ENCODE data around the gene SLC25A38.

Gene SLC25A38

GRCh38 chr3:39381432-39381831 is 1.7 kb upstream of the SLC25A38 start:
- H3K4me2 ChIP-seq (ENCODE audit: low read depth, low read length) = no peak overlapping the region
- no peak for DNase-seq
- H3K9ac ChIP-seq (ENCODE audit: low read length) = no peak overlapping the region
- no peak overlapping the region for H2AFZ ChIP-seq (ENCODE audit: low read length)
- H3K9me3 ChIP-seq (replicated peaks; ENCODE audit: insufficient read depth, low read length) = no peaks in the 10 kb centered on the region
- no peaks in the 10 kb centered on the region for H3K36me3 ChIP-seq (replicated peaks; ENCODE audit: insufficient read depth, low read length)
- peaks cover 13% of the 10 kb centered on the region; the same call in 1 of the 2 replicates for H3F3A ChIP-seq (ENCODE audit: insufficient read depth, low read length)
- no peaks in the 10 kb centered on the region for H3K27me3 ChIP-seq (replicated peaks; ENCODE audit: insufficient read depth, low read length)
- H3K4me1 ChIP-seq (ENCODE audit: low read length) = peaks cover 17% of the 10 kb centered on the region
- TF ChIP-seq EZH2 (optimal IDR thresholded peaks at IDR 0.05; ENCODE audit: low read depth, low read length) = no peak
- TF ChIP-seq CTCF (IDR thresholded peaks at IDR 0.05; ENCODE audit: low read length) = no peak
- no peak for TF ChIP-seq EZH2phosphoT487 (IDR thresholded peaks at IDR 0.05; ENCODE audit: low read length)
- no peak overlapping the region for H3K4me3 ChIP-seq (ENCODE audit: low read length)
- H4K20me1 ChIP-seq (ENCODE audit: insufficient read depth, low read length) = peaks cover 8% of the 10 kb centered on the region
- no peak overlapping the region for H3K27ac ChIP-seq (ENCODE audit: low read length)
- no peaks in the 10 kb centered on the region for H3K9me2 ChIP-seq (replicated peaks; ENCODE audit: insufficient read depth, low read length)
- peaks cover 28% of the 10 kb centered on the region for H3K79me2 ChIP-seq (ENCODE audit: low read length)

GRCh38 chr3:39383881-39384664 is 903 bp downstream of the SLC25A38 start:
- Histone ChIP-seq H3K9me3 (replicated peaks; ENCODE audit: insufficient read depth, low read length) (no peaks in the 10 kb centered on the region), H3K9ac (ENCODE audit: low read length) (peak overlapping the region; percentile 98), H3K4me3 (ENCODE audit: low read length) (peak overlapping the region; percentile 95), H3K4me1 (ENCODE audit: low read length) (peaks cover 37% of the 10 kb centered on the region), H2AFZ (ENCODE audit: low read length) (peak overlapping the region; percentile 82), H4K20me1 (ENCODE audit: insufficient read depth, low read length) (peaks cover 20% of the 10 kb centered on the region), H3K27me3 (replicated peaks; ENCODE audit: insufficient read depth, low read length) (no peaks in the 10 kb centered on the region), H3K9me2 (replicated peaks; ENCODE audit: insufficient read depth, low read length) (no peaks in the 10 kb centered on the region), H3K36me3 (replicated peaks; ENCODE audit: insufficient read depth, low read length) (no peaks in the 10 kb centered on the region), H3K4me2 (ENCODE audit: low read depth, low read length) (peak overlapping the region; percentile 83), H3F3A (ENCODE audit: insufficient read depth, low read length) (peaks cover 29% of the 10 kb centered on the region), H3K27ac (ENCODE audit: low read length) (peak overlapping the region; percentile 97), H3K79me2 (ENCODE audit: low read length) (peaks cover 49% of the 10 kb centered on the region)
- peak; percentile 98 for DNase-seq
- TF ChIP-seq EZH2phosphoT487 (IDR thresholded peaks at IDR 0.05; ENCODE audit: low read length) (no peak), CTCF (IDR thresholded peaks at IDR 0.05; ENCODE audit: low read length) (no peak), EZH2 (optimal IDR thresholded peaks at IDR 0.05; ENCODE audit: low read depth, low read length) (no peak)

- Histone ChIP-seq H4K20me1 (ENCODE audit: insufficient read depth, low read length) (peaks cover 20% of the 10 kb centered on the region), H3K79me2 (ENCODE audit: low read length) (peaks cover 55% of the 10 kb centered on the region)
Observed at GRCh38 chr3:39384665-39385000, 1.5 kb downstream of the SLC25A38 start.

More at GRCh38 chr3:39384665-39385000, 1.5 kb downstream of the SLC25A38 start:
- Histone ChIP-seq H3K4me3 (ENCODE audit: low read length) (peak overlapping the region; percentile 95), H3K4me2 (ENCODE audit: low read depth, low read length) (peak overlapping the region; percentile 83), H2AFZ (ENCODE audit: low read length) (no peak overlapping the region), H3F3A (ENCODE audit: insufficient read depth, low read length) (peaks cover 33% of the 10 kb centered on the region), H3K4me1 (ENCODE audit: low read length) (peaks cover 42% of the 10 kb centered on the region), H3K9me2 (replicated peaks; ENCODE audit: insufficient read depth, low read length) (no peaks in the 10 kb centered on the region), H3K9me3 (replicated peaks; ENCODE audit: insufficient read depth, low read length) (no peaks in the 10 kb centered on the region), H3K27ac (ENCODE audit: low read length) (peak overlapping the region; percentile 22; the same call in 1 of the 2 replicates), H3K36me3 (replicated peaks; ENCODE audit: insufficient read depth, low read length) (peaks cover 2% of the 10 kb centered on the region; the same call in 1 of the 2 replicates), H3K9ac (ENCODE audit: low read length) (peak overlapping the region; percentile 50; the same call in 1 of the 2 replicates), H3K27me3 (replicated peaks; ENCODE audit: insufficient read depth, low read length) (no peaks in the 10 kb centered on the region)
- DNase-seq = no peak
- no peak for TF ChIP-seq CTCF (IDR thresholded peaks at IDR 0.05; ENCODE audit: low read length)
- no peak for TF ChIP-seq EZH2phosphoT487 (IDR thresholded peaks at IDR 0.05; ENCODE audit: low read length)
- no peak for TF ChIP-seq EZH2 (optimal IDR thresholded peaks at IDR 0.05; ENCODE audit: low read depth, low read length)

Measured in MM.1S (cell line).